HG03025 (cell line): ENCODE results near the gene HDX.
"Not testable (repeated sequence)": the region's sequence is repeated elsewhere in the genome, so short reads cannot be mapped to it uniquely, and the experiment has no call there.

Experiments used
- ATAC-seq: cut with Tn5 transposase; IDR thresholded peaks from one replicate; pipeline ENCODE4 v1.9.1; 2021; ENCODE audit warnings: mild to moderate bottlenecking, moderate library complexity; ENCODE audit not compliant: unreplicated experiment, low FRiP score

The HDX gene, protein sequence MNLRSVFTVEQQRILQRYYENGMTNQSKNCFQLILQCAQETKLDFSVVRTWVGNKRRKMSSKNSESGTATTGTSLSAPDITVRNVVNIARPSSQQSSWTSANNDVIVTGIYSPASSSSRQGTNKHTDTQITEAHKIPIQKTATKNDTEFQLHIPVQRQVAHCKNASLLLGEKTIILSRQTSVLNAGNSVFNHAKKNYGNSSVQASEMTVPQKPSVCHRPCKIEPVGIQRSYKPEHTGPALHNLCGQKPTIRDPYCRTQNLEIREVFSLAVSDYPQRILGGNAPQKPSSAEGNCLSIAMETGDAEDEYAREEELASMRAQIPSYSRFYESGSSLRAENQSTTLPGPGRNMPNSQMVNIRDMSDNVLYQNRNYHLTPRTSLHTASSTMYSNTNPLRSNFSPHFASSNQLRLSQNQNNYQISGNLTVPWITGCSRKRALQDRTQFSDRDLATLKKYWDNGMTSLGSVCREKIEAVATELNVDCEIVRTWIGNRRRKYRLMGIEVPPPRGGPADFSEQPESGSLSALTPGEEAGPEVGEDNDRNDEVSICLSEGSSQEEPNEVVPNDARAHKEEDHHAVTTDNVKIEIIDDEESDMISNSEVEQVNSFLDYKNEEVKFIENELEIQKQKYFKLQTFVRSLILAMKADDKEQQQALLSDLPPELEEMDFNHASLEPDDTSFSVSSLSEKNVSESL

DNA sequence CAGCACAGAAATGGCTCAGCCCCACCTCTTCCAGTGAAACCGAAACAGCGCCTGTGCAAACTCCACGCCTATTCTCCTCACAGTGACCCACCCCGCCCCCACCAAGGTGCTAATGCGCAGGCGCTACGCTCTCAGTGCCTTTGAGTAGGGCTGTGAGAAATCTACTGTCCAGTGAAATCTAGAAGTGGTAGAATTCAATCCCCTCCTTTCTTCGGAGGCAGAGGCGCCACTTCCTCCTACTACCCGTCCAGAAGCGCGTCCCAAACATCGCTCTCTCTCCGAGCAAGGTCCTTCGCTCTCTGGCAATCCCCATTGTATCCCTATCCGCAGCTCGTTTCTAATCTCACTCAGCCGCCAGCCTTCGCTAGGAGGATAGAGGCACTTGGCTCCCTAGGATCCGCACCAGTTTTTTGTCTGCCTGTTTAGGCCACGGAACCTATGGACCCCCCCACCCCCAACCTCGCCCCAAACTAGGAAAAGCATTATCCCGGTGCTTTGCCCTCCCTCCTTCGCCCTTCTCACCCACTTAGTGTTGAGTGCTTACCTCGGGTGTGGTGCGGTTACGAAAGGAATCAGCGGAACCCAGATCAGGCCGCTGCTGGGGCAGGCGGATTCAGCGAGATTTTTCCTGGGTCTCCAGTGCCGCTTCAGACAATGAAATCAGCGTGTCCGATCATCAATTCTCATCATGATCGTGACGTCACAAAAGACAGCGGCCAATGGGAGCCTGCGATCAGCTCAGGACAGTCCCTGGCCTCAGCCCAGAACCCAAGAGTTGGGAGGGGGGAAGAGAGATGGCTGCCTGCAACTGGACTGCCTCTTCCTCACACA, at the start of gene HDX:
Gene HDX (minus strand): TSS at position 656 of the 831 bp plus-strand sequence. CDS start 27,056 bp downstream, outside the sequence.
- peak; percentile 58 for ATAC-seq

DNA sequence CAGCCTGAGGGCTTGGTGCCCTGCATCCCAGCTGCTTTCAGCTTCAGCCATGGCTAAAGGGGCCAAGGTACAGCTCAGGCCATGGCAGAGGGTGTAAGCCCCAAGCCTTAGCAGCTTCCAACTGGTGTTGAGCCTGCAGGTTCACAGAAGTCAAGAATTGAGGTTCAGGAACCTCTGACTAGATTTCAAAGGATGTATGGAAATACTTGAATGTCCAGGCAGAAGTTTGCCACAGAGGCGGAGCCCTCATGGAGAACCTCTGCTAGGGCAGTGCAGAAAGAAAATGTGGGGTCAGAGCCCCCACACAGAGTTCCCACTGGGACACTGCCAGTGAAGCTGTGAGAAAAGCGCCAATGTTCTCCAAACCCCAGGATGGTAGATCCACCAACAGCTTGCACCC, 39.1 kb upstream of the HDX start:
- ATAC-seq, result not testable (repeated sequence)

DNA sequence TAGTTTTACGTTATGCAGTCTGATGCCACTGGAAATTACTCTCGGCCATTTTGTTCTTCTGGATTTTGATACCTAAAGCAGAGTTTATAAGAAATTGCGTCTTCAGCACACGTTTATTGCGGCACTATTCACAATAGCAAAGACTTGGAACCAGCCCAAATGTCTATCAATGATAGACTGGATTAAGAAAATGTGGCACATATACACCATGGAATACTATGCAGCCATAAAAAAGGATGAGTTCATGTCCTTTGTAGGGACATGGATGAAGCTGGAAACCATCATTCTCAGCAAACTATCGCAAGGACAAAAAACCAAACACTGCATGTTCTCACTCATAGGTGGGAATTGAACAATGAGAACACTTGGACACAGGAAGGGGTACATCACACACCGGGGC, 35.4 kb upstream of the HDX start:
- ATAC-seq, result not testable (repeated sequence)

DNA sequence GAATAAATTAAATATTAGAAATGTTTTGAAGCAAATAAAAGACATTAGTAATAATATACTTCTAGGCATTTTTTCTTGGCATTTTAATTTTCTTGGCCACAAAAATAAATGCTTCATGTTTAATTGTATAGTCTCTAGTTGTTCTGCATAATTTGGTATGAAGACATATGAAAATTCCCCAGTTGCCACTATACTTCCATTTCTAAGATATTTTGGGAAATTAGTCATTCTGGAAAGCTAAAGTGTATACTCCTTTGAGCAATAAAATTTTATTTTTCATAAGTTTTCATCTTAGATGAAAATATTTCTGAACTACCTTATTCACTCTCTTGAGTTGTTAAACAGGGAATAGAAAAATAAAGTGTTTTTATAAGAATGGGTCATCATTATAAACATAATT, 13.8 kb downstream of the HDX start:
- ATAC-seq, result no peak

DNA sequence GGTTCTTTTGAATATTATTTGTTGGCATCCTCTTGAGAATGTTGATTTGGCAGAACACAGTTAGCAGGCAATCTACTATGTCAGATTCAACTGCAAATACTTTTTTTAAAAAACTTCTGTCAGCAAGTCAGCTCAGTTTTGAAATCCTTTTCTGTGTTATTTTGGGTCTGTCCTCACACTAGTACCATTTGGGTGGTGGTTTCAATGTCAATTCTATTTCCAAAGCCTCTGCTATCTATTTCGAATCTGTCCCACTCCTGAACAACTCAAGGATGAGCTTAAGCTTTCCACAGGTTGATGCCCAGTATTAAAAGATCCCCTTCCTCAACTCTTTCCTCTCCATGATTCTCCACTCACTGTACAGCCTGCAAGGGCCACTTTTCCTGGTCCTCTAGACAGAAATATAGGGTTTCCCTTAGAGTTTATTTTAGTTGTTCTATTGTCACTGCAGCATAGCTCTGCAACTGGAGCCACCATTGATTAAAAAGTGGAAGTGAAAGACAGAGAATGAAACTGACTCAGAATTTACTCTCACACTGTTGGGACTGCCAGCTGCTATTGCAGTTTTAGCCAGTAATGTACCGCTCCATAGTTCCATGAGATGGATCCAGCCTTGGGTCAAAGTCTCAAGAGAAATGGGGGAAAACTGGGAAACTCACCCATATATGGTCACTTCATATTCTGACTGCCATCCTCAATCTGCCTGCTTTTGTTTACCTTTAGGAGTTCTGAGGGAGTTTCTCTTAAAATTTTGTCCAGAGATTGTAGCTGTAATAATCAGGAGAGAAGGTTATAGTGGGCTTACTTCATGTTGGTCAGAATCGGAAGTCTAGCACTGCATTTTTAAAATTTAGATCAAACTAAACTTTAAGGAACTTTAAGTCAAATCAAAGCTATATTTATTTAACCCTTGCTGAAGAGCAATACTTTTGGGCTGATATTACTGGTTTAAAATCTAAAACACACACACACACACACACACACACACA, 14.6 kb downstream of the HDX start:
- ATAC-seq, result peak; percentile 100

DNA sequence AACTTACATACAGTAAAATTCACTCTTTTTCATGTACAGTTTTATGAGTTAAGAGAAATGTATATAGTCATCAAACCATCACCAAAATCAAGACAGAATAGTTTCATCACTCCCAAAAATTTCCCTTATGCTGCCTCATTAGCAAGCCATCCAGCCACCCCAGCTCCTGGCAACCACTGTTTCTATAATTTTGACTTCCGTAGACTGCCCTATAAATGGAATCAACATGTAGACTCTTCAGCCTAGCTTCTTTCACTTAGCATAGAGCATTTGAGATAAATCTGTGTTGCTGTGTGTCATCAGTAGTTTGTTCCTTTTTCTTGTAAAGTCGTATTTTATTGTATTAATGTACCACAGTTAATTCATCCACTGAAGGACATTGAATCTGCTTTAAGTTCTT, 23.2 kb downstream of the HDX start:
- ATAC-seq, result no peak

DNA sequence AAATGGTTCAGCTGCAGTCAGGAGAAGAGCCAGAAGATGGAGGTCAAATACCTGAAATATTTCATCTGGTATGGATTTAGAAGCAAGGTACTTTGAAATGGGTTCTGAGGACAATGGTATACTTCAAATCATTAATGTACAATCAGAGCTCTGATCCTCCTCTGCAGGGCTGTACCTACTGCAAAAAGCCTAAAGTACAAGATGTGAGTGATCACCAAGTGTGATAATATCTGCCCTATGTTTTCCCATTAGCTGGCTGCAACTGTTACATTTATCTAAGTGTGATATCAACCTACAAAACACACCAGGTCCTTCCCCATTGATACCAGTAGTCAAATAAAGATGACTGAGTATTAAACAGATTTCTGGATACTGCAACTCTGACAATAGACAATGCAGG, 25.1 kb downstream of the HDX start:
- no peak for ATAC-seq

DNA sequence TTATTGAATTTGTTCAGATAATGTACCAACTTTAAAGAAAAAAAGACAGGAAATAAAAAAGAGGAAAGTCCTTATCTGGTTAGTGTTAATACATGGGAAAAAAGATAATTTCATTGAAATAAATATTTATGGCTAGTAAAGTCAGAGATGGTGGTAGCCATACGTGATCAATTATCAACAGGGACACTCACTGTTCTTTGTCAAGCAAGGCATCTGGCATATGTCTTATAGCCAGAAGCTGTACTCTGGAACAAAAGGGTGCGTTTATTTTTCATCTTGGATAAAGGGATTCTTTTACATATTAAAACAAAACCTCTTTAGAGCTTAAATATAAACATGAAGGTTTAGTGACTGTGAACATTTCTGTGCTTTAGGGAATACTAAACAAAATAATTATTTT, 26.7 kb downstream of the HDX start:
- ATAC-seq, result no peak

DNA sequence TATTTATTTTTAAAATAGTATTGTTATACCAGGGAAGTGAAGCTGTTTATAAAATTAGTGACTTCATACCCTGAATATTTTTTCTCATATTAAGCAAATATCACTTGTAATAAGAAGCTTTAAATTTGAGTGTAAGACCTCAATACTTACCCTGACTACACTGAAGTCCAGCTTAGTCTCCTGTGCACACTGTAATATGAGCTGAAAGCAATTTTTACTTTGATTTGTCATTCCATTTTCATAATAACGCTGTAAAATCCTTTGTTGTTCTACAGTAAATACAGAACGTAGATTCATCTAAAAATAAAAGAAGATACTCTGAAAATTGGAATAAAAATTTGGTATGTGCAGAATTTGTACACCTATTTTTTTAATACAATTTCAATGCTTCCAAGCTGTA, 27.2 kb downstream of the HDX start:
- ATAC-seq, result no peak

DNA sequence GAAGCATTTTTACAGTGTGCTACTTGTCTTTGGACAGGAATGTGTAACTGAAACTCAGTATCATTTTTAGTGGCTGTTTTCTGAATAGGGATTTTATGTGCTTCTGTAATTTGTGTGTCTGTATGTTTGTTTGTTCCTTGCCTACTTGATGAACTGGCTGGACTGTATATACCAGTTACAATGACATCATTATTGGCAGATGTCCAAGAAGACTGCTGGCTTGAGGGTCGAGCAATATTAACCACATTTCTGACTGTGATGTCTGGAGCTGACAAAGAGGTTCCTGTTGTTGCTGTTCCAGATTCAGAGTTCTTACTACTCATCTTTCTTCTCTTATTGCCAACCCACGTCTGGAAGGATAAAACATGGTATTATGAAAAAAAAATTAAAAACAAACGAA, 33.0 kb downstream of the HDX start:
- no peak for ATAC-seq

DNA sequence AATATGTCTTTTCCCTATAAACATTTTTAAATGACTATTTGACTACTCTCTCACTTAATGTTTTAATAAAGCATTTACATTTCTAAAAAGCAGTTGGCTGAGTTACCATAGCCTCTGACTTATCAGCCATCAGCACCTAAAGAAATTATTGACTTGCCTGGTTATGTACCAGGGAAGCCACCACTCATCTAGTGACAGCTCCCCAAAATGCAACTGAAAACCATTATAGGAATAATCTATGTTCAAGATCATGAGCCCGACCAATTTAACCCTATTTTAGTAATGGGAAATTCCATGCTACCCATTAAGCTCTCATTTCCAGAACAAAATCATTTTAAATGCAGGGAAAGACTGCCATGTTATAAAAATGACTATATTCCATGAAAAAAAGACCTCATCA, 34.4 kb downstream of the HDX start:
- no peak for ATAC-seq

DNA sequence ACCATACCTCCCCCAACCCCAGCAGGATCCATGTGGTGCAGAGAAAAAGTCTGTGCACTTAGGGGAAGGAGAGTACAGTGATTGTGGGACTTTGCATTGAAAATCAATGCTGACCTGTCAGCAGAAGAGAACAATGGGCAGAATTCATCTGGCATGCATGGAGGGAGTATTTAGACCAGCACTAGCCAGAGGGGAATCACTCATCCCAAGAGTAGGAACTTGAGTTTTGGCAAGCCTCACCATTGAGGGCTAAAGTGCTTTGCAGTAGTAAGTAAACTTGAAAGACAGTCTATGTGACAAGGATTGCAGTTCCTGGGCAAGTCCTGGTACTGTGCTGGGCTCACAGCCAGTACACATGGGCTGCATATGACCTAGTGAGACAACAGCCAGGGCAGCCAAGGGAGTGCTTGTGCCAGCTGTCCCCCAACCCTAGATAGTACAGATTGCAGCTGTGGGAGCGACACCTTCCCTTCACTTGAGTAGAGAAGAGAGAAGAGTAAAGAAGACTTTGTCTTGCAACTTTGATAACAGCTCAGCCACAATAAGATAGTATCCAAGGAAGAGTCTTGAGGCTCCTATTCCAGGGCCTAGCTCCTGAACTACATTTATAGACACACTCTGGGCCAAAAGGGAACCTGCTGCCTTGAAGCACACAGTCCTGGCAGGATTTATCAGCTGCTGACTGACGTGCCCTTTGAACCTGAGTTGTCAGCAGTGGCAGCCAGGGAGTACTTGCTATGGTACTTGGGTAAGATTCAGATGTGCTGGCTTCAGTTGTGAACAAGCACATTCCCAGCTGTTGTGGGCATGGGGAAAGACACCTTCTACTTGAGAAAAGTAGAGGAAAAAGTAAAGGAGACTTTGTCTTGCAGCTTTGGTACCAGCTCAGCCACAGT, 48.7 kb downstream of the HDX start:
- no peak for ATAC-seq

DNA sequence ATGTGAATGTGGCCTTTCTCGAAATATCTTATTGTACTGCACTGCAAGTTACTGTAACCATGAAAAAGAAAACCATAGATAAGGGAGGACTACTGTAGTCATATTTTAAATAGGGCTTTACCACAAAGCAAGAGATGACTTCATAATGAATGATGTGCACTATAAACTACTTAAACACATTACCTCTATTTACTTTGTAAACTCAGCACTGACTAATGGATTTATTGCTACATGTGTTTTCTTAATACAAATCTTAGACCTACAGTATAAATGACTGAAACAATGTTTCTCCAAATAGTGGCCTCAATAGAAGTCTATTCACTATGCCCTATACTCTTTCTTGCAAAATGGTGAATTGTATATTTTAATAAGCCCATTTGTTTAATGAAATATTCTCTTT, 61.1 kb downstream of the HDX start:
- no peak for ATAC-seq

DNA sequence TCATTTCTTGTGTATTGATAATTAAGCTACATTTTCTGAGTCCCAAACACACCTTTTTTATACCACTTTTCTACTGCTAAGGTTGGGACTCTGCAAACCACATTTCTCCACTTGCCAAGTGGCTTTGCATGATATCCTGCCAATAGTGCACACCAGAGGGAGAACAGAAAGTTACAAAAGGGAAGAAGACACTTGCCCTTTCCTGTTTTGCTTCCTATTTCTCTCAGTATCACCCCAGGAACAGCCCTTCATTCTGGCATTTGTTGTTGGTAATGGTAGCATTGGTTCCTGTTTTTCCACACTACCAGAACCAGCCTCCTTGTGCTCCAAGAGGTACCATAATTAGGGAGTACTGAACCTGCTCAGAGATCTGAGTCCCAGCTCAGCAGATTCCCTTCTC, 87.1 kb downstream of the HDX start:
- no peak for ATAC-seq

DNA sequence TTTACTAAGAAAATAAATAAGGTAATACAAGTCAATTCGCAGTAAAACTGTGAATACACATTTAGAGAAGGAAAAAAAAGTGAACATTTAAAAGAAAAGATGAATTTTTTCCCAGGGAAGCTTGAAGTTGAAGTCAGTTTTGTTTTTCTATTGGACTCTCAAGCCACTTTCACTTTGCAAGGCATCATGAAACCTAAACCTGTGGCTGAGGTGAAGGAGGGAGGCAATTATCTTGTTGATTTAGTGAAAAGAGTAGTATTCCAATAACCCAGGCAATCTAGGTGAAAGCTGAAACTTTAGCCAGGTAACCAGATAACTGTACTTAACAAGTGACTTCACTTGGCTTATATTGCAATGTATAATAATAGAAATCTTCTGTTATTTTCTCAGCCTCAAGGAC, 138.6 kb downstream of the HDX start:
- no peak for ATAC-seq

DNA sequence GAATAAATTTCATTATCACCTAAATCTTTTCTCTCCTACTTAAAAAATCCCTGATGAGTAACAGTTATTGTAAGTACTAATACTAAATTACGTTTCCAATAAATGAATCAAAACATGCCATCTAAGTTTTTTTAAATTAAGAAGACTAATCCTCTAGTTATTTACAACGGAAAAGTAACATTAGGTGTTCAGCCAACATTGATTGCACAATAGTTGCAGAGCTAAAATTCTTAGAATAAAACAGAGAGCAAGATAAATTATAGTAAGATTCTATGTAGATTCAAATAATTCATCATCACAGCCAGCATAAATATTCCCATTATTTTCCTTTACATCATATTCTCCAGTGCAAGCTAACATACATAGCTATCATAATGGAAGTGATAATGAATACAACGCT, 139.2 kb downstream of the HDX start:
- no peak for ATAC-seq

DNA sequence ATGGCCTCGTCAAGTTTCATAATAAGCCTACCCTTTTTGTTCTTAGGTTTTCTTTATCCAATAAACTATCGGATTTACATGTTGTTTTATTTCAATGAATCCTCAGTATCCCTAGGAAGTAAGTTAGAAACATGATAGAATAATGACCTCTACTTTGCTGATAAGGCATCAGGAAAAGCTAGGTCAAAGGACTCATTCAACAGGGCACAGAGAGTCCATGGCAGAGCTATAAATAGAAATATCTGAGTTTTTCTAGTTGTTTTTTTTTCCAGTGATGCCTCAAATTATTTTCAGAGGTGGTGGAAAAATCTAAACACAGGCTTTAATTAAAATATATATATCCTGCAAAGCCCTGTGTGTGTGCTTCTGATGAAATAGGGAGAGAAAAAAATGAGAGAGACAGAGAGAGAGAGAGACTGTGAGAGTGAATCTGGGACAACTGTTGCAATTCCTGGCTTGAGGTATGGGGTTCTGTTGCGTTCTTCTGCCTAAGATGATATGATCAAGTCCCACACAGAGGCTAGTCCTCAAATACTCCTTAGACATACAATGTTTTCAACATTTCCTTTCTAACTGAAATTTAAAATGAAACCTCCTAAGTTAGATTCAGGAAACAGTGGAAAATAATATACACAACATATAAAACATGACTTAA, 139.9 kb downstream of the HDX start:
- no peak for ATAC-seq

DNA sequence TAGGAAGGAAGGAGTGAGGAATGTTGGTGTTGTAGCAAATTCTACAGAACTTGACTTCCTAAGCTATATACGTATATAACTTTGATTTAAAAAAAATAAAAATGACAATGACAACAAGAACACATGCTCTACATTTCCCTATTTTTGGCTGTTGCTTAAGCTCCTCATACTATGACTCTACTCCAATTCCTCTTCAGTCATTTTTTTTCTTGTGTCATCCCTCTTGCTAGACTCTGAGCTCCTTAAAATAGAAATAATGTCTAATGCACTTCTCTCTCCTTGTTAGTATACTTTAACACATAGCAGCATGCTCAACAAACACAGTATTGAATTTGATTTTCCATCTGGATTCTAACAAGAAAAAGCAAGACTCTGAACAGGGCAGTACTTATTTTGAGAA, 144.0 kb downstream of the HDX start:
- no peak for ATAC-seq

DNA sequence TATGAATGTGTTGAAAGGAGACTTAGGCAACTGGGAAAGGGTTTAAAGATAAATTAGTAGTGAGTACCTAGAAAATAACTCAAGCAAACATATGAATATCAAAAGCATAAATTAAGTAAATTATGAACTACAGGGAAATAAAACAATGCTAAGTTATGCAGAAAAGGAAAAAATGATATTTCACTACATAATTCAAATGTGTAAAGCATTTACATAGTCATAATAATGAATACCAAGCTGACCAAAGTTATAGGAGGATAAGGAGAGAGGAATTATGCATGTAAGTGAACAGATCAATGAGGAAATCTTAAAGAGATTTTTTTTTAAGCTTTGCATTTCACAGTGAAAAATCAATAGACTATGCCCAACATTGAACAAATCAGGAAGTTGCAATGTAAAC, 145.0 kb downstream of the HDX start:
- no peak for ATAC-seq
